Cardiac fibroblast (primary cell): Measurements from ENCODE around the gene ITGA2.
A peak's percentile ranks its signal among the peaks of the same experiment; 100 is the strongest.

Experiments used
- DNase-seq, 2 donors: peaks; one replicate each; pipeline versions ENCODE4 v3.0.0 to v3.0.0-alpha.2; 2010; ENCODE audit warnings: low read depth in 2 of 2
- H3K4me3 ChIP-seq, 2 donors: replicated peaks in 1 of 2; 1 replicate in 1 of 2; 2 replicates in 1 of 2; pipeline ENCODE4 v1.5.1; 2011; ENCODE audit warnings: low read depth in 2 of 2, low read length in 2 of 2, mild to moderate bottlenecking in 2 of 2, moderate library complexity in 1 of 2
- CTCF ChIP-seq: IDR thresholded peaks from one replicate; pipeline ENCODE4 v1.5.1; 2011; ENCODE audit warnings: low read depth, mild to moderate bottlenecking, low read length, inconsistent platforms

The ITGA2 gene

DNA sequence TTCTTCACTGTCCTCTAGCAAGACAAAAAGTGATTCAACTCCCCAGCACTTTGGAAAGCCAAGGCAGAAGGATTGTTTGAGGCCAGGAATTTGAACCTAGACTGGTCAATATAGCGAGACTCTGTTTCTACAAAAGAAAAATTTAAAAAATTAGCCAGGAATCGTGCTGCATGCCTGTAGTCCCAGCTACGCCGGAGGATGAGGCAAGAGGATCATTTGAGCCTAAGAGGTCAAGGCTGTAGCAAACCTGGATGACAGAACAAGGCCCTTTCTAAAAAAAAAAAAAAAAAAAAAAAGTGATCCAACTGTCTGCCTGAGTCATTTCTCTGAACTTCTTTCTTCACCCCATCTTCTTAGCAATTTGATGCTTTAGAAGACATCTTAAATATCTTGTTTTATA, 12.4 kb downstream of the ITGA2 start:
- peak in 1 of 2 donors; percentile 35 for DNase-seq
- H3K4me3 ChIP-seq, result no peak overlapping the region
- TF ChIP-seq CTCF, result no peak

GRCh38 chr5:53002491-53002890, 13.3 kb downstream of the ITGA2 start:
- H3K4me3 ChIP-seq, result no peak overlapping the region
- TF ChIP-seq CTCF, result no peak
- no peak for DNase-seq

- no peak for TF ChIP-seq CTCF
- no peak for DNase-seq
- H3K4me3 ChIP-seq, result no peak overlapping the region
Measured at GRCh38 chr5:53003144-53003543, 14.0 kb downstream of the ITGA2 start.

DNA sequence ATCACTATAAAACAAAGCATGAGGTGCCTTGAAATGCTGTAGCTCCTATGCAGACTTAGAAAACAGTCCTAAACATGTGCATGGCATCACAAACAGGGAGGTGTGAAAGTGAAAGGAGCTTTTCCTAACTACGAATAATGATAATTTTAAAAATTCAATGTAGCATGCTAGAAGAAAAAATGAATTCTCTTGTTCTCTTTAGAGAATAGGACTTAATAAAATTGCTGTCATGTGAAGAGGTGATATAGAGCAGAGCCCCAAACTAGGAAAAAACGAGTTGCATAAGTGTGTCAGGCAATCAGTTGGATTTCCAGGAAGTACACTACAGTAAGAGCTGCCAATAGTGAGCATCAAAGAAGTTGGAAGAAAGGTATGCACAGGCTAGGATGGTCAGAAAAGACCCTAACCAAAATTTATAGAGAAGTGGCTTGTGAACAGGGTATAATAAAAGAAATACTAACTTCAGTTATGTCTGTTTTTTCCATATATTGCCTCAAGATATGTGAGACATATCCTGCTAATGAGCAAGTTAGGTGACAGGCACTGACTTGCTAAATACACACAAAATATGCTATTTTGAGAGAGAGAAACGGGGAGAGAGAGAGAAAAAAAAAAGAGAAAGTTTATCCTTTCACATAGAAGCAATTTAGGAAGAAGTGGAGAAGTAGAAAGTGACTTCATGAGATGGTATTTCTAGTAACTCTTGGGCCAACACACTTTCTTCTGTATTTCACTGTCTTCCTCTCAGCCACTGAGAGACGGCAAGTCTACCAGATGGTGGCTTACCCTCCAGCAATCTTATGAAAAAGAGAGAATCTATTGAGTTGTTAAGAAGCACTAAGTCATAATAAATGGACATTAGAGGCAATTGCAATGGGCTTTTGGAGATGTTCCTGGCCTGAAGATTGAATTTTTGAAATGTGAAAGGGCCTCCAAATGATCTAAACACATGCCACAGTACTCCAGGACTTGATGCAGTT, 18.0 kb downstream of the ITGA2 start:
- no peak overlapping the region for H3K4me3 ChIP-seq
- no peak for TF ChIP-seq CTCF
- DNase-seq, result peak in 1 of 2 donors; percentile 37

DNA sequence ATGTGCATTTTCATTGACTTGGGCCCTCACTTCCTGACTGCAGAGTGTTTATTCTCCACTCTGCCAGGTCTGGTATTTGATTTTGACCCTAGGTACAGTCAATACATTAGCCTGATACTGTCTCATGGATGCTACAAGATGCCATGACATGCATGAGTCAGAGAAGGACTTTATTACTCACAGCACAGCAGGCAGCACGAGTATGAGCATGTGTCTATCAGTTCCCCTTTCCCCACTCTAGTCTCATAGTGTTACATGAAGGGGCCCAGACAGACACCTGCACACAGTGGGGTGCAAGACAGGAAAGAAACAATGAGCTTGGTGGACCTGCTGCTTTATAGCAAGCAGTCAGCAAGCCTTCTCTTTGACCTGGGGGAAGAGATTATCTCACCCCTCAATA, 19.6 kb downstream of the ITGA2 start:
- DNase-seq, result peak in 1 of 2 donors; percentile 72
- no peak overlapping the region for H3K4me3 ChIP-seq
- no peak for TF ChIP-seq CTCF

DNA sequence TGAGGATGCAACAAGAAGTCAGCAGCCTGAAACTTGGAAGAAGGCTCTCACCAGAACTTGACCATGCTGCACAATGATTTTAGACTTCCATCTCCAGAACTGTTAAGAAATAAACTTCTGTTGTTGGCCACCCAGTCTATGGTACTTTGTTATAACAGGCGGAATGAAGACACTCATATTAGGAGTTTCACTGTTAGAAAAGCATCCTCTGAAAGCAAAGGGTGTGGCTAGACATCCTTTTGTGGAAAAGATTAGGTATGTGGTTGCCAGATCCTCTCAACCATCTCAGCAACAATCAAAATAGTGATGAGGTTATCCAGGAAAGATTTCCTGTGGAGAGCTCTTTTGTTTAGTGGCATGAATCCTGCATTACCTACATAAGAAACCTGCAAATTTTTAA, 20.7 kb downstream of the ITGA2 start:
- no peak for TF ChIP-seq CTCF

More for the DNA sequence above, 20.7 kb downstream of the ITGA2 start:
- DNase-seq, result no peak
- H3K4me3 ChIP-seq, result no peak overlapping the region
